ENCODE data around the gene CYP26C1.
A peak's percentile ranks its signal among the peaks of the same experiment; 100 is the strongest.

Gene CYP26C1

GRCh38 chr10:93075369-93076221, 15.0 kb downstream of the CYP26C1 start:
- H3K27me3 ChIP-seq, result peaks cover 100% of the 10 kb centered on the region
- no peak for TF ChIP-seq CTCF (IDR thresholded peaks at IDR 0.05)
- no peak overlapping the region for H3K4me3 ChIP-seq (ENCODE audit: low read depth in 1 of 2, low read length in 1 of 2)

GRCh38 chr10:93076871-93077270, 16.3 kb downstream of the CYP26C1 start:
- H3K27ac ChIP-seq, result no peak overlapping the region
- H3K27me3 ChIP-seq, result peaks cover 100% of the 10 kb centered on the region
- no peak overlapping the region for H3K4me3 ChIP-seq (ENCODE audit: low read depth in 1 of 2, low read length in 1 of 2)
- no peaks in the 10 kb centered on the region for H3K9me3 ChIP-seq
- TF ChIP-seq CTCF (IDR thresholded peaks at IDR 0.05), result no peak
- H3K4me1 ChIP-seq (ENCODE audit: control insufficient read depth in 1 of 2, insufficient read depth in 1 of 2, low read depth in 1 of 2, low read length in 1 of 2), result peaks cover 12 to 18% of the 10 kb centered on the region in 2 experiments
- H3K36me3 ChIP-seq, result no peaks in the 10 kb centered on the region

More at GRCh38 chr10:93075369-93076221, 15.0 kb downstream of the CYP26C1 start:
- Histone ChIP-seq H3K36me3 (no peaks in the 10 kb centered on the region), H3K4me1 (ENCODE audit: control insufficient read depth in 1 of 2, insufficient read depth in 1 of 2, low read depth in 1 of 2, low read length in 1 of 2) (peaks cover 14 to 21% of the 10 kb centered on the region in 2 experiments), H3K9me3 (no peaks in the 10 kb centered on the region), H3K27ac (no peak overlapping the region)

GRCh38 chr10:93077860-93078337, 17.3 kb downstream of the CYP26C1 start:
- Histone ChIP-seq H3K27me3 (peaks cover 96% of the 10 kb centered on the region), H3K36me3 (no peaks in the 10 kb centered on the region), H3K4me3 (ENCODE audit: low read depth in 1 of 2, low read length in 1 of 2) (no peak overlapping the region), H3K9me3 (no peaks in the 10 kb centered on the region), H3K4me1 (ENCODE audit: control insufficient read depth in 1 of 2, insufficient read depth in 1 of 2, low read depth in 1 of 2, low read length in 1 of 2) (peaks cover 2 to 11% of the 10 kb centered on the region in 2 experiments), H3K27ac (no peak overlapping the region)
- no peak for TF ChIP-seq CTCF (IDR thresholded peaks at IDR 0.05)

- Histone ChIP-seq H3K4me3 (ENCODE audit: low read depth in 1 of 2, low read length in 1 of 2) (no peak overlapping the region), H3K27ac (no peak overlapping the region), H3K36me3 (no peaks in the 10 kb centered on the region), H3K9me3 (no peaks in the 10 kb centered on the region), H3K4me1 (ENCODE audit: control insufficient read depth in 1 of 2, insufficient read depth in 1 of 2, low read depth in 1 of 2, low read length in 1 of 2) (no peaks in the 10 kb centered on the region), H3K27me3 (peaks cover 77% of the 10 kb centered on the region)
- TF ChIP-seq CTCF (IDR thresholded peaks at IDR 0.05), result no peak
These were observed 19.2 kb downstream of the CYP26C1 start for GRCh38 chr10:93079663-93080349.

GRCh38 chr10:93080350-93081046, 19.9 kb downstream of the CYP26C1 start:
- Histone ChIP-seq H3K27ac (no peak overlapping the region), H3K27me3 (peaks cover 70% of the 10 kb centered on the region), H3K4me3 (ENCODE audit: low read depth in 1 of 2, low read length in 1 of 2) (no peak overlapping the region), H3K36me3 (no peaks in the 10 kb centered on the region), H3K9me3 (no peaks in the 10 kb centered on the region), H3K4me1 (ENCODE audit: control insufficient read depth in 1 of 2, insufficient read depth in 1 of 2, low read depth in 1 of 2, low read length in 1 of 2) (no peaks in the 10 kb centered on the region)
- TF ChIP-seq CTCF (IDR thresholded peaks at IDR 0.05), result peak; percentile 57

Data from neutrophil (primary cell).